Stimulated activated CD8-positive, alpha-beta memory T cell treated with anti-CD3 and anti-CD28 coated beads, Interleukin-15, amount 100 ng/mL, for 4 hours (primary cell): Measurements from ENCODE around the gene MACC1.
"Not testable (repeated sequence)": the region's sequence is repeated elsewhere in the genome, so short reads cannot be mapped to it uniquely, and the experiment has no call there.

Experiments used
- DNase-seq, 2 donors: peaks; one replicate each; pipeline ENCODE4 v3.0.0-alpha.2; 2020; ENCODE audit warnings: low read depth in 2 of 2

MACC1 gene

GRCh38 chr7:20207811-20208210 is 9.4 kb downstream of the MACC1 start:
- not testable (repeated sequence) for DNase-seq

- DNase-seq, result no peak
Measured at GRCh38 chr7:20206104-20206896, 10.9 kb downstream of the MACC1 start.

GRCh38 chr7:20203316-20203715 is 13.9 kb downstream of the MACC1 start:
- no peak for DNase-seq

GRCh38 chr7:20201380-20201779 is 15.8 kb downstream of the MACC1 start:
- no peak for DNase-seq

- DNase-seq, result no peak
Measured at GRCh38 chr7:20200971-20201370, 16.2 kb downstream of the MACC1 start.

- no peak for DNase-seq
Measured at GRCh38 chr7:20200361-20200760, 16.8 kb downstream of the MACC1 start.

- DNase-seq, result no peak
Measured at GRCh38 chr7:20199015-20199737, 18.0 kb downstream of the MACC1 start.

- no peak for DNase-seq
Measured at GRCh38 chr7:20198260-20198659, 18.9 kb downstream of the MACC1 start.

- no peak for DNase-seq
Measured at GRCh38 chr7:20197837-20198236, 19.3 kb downstream of the MACC1 start.

GRCh38 chr7:20197125-20197748 is 19.9 kb downstream of the MACC1 start:
- no peak for DNase-seq

GRCh38 chr7:20194343-20194995 is 22.7 kb downstream of the MACC1 start:
- DNase-seq, result no peak

GRCh38 chr7:20193873-20194272 is 23.3 kb downstream of the MACC1 start:
- no peak for DNase-seq

- DNase-seq, result no peak
Measured at GRCh38 chr7:20193242-20193777, 23.9 kb downstream of the MACC1 start.

GRCh38 chr7:20191391-20191869 is 25.8 kb downstream of the MACC1 start:
- DNase-seq, result no peak

- DNase-seq, result no peak
Measured at GRCh38 chr7:20190560-20191390, 26.4 kb downstream of the MACC1 start.

- no peak for DNase-seq
Measured at GRCh38 chr7:20189852-20190251, 27.3 kb downstream of the MACC1 start.

GRCh38 chr7:20188567-20188966 is 28.6 kb downstream of the MACC1 start:
- no peak for DNase-seq

- DNase-seq, result not testable (repeated sequence)
Measured at GRCh38 chr7:20187850-20188249, 29.3 kb downstream of the MACC1 start.

- no peak for DNase-seq
Measured at GRCh38 chr7:20185988-20186387, 31.2 kb downstream of the MACC1 start.

GRCh38 chr7:20183086-20183485 is 34.1 kb downstream of the MACC1 start:
- DNase-seq, result no peak
